PFSK-1 (cell line): Measurements from ENCODE around the gene GAS7.

ENCODE experiments used
- POLR2AphosphoS5 ChIP-seq: IDR thresholded peaks from 2 replicates; pipeline ENCODE4 v1.6.1; 2012; ENCODE audit warnings: low read depth, mild to moderate bottlenecking, control low read depth, low read length, moderate library complexity
- SIN3A ChIP-seq: IDR thresholded peaks from 2 replicates; pipeline ENCODE4 v1.6.1; 2012; ENCODE audit warnings: mild to moderate bottlenecking, low read length, moderate library complexity, borderline replicate concordance; ENCODE audit not compliant: insufficient read depth
- TAF1 ChIP-seq: IDR thresholded peaks from 2 replicates; pipeline ENCODE4 v1.6.1; 2012; ENCODE audit warnings: low read length, control low read depth, borderline replicate concordance; ENCODE audit not compliant: insufficient read depth
- TF ChIP-seq, protein P1 (sequence below), 2 experiments: IDR thresholded peaks; 2 replicates each; pipeline versions ENCODE4 v1.6.1 to v1.8.0; 2011 to 2012; ENCODE audit warnings: low read depth in 2 of 2, low read length in 2 of 2, control low read depth in 1 of 2, inconsistent platforms in 1 of 2, mild to moderate bottlenecking in 1 of 2, moderate library complexity in 1 of 2; ENCODE audit not compliant: insufficient read depth in 1 of 2

DNA sequence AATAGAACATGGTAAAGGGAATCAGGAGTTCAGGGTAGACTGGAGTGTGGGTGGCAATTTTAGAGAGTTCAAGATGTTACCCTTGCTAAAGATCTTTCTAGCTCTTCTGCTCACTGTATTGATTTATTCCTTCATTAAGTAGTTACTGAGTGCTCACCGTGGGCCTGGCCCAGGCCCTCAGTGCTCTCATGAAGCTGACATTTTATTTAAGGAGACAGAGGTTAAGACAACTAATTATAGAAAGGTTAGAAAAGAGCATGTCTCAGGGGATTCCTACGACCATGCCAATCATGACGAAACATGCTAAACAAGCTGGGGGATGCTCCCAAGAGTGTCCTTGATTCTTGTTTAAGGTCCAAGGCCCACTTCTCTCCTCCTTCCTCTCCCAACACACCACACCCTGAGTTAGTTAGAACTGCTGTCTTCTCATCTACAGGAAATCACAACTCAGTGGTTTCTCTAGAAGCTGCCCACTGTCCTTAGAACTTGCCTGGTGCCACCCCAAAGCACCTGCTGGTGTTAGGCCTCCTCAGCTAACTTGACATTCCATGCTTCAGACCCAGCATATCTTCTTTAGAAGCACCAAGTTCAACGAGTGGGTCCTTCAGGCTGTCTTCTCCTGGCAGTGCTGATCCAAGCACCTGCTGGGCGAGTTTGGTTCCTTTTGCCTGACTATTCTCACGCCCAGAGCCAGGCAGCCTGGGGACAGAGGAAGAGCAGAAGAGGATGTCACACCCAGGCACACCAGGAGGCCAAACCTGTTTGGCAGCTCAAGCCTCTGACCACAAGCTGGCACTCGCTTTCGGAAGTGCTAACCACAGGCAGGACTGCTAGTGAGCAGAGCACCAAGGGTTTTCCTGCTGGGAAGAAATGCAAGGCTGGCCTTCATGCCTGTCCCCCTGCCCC lies 79.0 kb downstream of the GAS7 start:
- TF ChIP-seq SIN3A (no peak), POLR2AphosphoS5 (no peak), TAF1 (no peak)
- TF ChIP-seq, protein P1, sequence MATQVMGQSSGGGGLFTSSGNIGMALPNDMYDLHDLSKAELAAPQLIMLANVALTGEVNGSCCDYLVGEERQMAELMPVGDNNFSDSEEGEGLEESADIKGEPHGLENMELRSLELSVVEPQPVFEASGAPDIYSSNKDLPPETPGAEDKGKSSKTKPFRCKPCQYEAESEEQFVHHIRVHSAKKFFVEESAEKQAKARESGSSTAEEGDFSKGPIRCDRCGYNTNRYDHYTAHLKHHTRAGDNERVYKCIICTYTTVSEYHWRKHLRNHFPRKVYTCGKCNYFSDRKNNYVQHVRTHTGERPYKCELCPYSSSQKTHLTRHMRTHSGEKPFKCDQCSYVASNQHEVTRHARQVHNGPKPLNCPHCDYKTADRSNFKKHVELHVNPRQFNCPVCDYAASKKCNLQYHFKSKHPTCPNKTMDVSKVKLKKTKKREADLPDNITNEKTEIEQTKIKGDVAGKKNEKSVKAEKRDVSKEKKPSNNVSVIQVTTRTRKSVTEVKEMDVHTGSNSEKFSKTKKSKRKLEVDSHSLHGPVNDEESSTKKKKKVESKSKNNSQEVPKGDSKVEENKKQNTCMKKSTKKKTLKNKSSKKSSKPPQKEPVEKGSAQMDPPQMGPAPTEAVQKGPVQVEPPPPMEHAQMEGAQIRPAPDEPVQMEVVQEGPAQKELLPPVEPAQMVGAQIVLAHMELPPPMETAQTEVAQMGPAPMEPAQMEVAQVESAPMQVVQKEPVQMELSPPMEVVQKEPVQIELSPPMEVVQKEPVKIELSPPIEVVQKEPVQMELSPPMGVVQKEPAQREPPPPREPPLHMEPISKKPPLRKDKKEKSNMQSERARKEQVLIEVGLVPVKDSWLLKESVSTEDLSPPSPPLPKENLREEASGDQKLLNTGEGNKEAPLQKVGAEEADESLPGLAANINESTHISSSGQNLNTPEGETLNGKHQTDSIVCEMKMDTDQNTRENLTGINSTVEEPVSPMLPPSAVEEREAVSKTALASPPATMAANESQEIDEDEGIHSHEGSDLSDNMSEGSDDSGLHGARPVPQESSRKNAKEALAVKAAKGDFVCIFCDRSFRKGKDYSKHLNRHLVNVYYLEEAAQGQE (IDR thresholded peaks at IDR 0.05; ENCODE audit: insufficient read depth in 1 of 2, low read depth in 2 of 2, low read length in 2 of 2) = no peak
